GM21723 (cell line): ENCODE measurements around the gene PTPRG.

Experiments used
- ATAC-seq: cut with Tn5 transposase; IDR thresholded peaks from one replicate; pipeline ENCODE4 v1.9.1; 2021; ENCODE audit warnings: mild to moderate bottlenecking, moderate library complexity; ENCODE audit not compliant: unreplicated experiment

The PTPRG gene

DNA sequence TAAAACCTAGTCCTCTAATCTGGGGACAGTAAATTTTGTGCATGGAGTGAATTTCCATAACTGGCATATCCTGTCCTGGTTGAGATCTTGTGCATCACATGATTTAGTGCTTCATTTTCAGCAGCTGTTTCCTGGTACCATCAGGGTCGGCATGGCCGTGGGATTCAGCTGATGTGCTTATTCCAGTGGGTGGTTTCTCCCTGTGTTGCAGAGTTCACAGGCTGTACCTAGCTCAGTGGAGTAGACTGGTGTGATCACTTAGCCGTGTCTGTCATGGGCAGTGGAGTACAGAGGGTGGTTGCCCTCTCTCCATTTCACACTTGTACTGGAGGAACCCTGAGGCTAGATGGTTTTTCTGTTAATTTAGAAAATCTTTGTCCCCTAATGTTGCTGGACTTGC, 228.5 kb downstream of the PTPRG start:
- no peak for ATAC-seq

DNA sequence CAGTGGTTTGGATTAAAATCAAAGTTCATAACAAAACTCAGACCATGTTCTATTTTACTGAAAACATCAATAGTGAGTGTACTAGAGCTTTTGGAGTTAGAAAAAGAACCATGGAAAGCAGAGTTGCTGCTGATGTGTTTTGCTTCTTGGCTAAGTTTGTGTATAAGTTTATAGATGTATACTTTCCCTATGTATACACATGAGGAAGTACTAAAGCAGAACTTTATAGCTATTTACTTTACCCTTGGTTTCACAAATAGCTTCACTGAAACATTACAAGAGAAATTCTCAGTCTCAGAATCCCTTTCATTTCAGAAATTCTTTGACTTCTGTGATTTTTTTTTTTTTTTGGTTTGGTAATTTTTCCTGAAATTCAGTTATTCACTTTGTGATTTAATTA, 229.0 kb downstream of the PTPRG start:
- no peak for ATAC-seq

DNA sequence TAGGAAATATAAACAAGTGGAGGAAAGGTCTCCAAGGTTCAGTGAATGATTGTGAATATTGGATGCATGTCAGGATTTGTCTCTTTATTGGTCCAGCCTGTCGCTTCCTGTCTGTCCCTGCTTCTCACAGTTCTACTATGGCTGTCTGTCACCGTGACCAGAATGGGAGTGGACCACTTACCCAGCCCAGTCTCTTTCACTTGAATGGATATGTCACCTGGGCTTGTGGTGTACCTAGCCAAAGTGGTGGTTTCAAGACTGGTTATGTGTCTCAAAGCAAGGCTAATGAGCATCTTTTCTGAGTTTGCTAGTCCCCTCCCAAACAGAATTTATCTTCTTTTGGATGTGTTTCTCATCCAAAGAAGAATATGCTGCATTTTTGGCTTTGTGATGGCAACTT, 231.7 kb downstream of the PTPRG start:
- no peak for ATAC-seq

DNA sequence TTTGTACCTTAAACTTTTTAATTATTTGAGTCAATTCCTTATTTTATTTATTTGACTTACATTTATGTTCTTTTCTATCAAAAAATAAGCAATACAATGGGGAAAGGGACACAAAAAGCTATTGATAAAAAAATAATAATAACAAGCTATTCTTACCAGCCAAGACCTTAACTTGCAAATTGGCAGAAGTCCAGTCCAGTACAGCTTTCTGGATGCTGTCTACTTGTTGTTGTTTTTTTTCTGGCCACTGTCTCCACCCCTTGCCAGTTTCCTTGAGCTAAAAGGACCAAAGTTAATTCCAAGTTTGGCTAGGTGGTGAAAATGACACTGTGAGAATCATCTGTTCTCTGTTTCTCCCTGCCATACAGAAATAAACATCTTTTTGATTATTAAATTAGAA, 232.2 kb downstream of the PTPRG start:
- no peak for ATAC-seq

DNA sequence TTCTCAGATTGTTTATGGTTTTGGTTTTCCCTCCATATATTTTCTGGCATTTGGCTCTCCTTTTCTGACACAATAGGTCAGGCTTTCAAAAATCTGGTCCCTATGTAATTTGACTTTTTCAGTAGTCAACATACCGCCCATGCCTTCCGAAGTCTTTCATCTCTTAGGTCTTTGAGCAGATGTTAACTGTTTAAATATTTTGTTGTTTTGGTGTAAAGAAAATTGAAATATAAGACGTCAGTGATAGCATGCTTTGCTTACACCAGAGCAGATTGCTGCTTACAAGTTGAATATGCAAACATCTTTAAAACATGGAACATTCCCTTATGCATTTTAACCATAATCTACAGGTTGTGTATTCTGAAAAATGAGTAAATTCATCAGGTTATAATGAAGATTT, 233.0 kb downstream of the PTPRG start:
- ATAC-seq, result no peak

DNA sequence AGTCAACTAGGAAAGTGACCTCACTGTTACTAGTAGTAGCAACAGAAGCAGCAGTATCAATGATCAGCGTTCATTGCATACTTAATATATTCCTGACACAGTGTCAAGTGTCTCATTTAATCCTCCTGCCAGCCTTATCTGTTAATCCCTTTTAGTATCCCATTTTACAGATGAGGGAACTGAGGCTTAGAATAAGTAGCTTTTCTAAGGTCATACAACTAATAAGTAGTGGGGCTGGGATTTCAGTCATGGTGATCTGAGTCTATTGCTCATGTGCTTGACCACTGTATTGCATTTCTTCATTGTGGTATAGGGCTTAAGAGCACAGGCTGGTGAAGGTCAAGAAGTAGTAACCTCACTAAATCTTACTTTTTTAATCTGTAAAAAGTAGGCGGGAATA, 233.6 kb downstream of the PTPRG start:
- ATAC-seq, result no peak

DNA sequence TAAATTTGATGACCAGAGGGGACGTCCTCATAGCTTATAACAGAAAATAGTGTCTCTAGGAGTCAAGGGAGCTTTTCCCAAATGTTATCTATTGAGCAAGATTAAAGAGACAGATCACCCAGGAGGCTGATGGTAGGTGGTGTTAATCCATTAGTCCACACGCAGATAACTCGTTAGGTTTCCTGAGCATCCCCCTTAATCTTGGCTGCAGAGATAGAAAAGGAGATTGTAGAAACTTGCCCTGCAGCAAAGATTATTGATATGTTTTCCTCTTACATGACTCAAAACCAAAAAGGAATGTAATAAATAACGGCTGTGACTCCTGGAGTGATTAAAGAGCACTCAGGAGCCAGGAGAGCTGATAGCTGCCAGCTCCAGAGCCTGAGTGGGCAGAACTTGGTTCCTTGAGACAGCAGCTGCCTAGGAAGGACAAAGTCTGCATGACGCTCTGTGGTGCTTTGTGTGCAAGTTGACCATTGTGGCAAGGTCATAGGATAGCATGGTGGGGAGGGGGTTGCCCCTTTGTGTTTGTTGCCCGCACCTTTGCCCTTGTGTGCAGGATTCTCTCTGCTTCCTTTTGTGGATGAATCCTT, 234.8 kb downstream of the PTPRG start:
- ATAC-seq, result no peak

DNA sequence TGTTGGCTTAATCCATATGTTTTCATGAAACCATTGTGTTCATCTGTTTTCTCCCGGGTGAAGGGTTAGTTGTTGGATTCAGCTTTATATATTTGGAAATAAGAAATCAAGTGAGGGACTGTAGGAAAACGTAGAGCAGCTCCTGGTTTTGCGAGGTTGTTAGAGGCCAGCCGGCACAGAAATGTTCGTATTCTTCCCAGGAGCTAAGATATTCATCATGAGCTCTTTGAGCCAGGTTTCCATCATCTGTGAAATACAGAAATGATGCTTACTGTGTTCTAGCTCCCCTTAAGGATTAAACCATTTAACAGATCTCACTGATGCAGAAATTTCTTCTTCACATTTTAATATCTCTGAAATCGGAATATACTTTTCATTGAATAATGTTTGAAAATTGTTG, 235.5 kb downstream of the PTPRG start:
- no peak for ATAC-seq

DNA sequence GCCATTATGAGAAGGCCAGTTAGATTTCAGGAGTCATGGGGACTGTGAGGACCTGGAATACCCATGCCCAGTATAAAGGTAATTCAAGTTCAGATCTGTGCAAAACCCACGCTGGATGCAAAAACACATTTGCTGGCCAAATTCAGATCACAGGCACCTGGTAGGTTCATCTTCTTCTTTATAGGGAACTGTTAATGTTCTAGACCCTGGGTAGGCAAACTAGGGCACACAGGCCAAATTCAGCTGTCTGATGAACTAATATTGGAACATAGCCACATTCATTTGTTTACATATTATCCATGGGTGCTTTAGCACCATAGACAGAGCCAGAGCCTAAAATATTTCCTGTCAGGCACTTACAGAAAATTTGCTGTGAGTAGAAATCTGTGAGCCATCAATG, 241.4 kb downstream of the PTPRG start:
- no peak for ATAC-seq

DNA sequence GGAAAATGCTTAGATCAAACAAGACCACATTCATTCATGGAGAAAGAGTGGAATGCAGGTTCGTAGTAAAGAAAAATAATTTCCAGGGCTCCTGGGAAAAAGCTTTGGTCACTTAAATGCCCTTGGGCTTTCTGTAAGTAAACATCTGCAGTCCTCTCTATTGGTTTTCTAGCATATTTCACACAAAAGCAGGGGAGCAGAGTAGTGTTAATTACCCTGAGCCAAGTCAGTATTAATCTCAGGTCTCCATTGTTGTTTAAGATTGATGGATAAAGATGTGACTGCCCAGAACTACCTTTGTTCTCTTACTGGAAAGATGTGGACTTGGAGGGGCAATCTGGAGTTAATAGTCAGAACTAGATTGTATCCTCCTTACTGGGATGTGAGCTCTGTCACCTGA, 242.6 kb downstream of the PTPRG start:
- ATAC-seq, result no peak

DNA sequence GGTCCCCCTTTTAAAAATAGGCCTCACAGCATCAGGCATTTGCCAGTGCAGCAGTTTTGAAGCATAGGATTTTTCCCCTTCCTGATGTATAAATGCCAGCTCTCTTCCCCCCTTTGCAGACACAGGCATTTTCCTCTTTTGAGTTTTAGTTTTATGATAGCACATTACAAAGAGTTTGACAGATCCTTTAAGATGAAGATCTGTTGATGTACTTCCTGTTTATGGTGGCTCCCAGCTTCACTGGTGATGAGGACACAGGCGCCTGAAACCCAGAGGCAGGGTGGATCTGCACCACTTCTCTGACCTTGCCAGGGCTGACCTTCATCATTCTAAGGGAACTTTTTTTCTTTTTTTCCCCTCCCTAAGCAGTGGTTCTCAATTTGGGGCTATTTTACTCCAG, 243.4 kb downstream of the PTPRG start:
- ATAC-seq, result no peak

DNA sequence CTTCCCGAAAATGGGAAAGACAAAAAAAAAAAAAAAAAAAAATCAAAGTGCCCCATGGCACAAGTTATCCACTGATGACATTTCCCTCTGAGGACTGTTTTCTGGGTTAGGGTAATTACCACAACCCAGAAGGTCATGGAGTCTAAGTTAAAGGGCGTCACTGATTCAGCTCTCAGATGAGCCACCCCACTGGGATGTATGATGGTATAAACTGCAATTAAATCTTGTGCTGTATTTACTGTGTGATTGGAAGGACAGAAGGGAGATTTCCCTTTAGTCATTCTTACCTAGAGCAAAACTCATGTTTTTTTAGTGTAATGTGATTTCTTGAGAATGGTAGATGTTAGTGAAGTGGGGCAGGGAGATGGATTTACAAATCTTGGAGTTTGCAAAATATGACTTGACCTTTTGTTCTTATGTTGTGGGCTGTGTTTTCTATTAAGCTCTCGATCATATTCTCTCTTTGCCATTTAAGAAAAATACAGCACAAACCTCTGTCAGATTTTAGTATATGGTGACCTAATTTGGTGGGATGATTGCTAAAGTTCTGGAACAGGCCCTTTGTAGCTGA, 244.2 kb downstream of the PTPRG start:
- ATAC-seq, result no peak

DNA sequence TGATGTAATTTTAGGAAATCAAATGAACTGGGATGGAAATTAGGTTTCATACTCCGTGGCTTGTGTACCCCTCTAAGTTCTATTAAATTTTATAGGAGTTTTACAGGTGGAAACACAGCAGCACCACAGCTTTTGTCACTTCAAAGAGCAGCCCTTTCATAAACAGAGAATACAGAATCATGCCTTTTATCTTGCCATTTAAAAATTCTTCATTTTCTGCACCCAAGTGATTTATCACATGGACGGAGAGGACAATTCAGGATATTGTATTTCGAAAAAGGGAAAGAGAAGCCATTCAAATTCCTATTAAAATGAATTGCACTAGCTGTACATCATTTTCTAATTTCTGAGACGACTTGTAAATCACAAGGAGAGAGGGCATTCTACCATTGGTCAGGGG, 245.4 kb downstream of the PTPRG start:
- no peak for ATAC-seq

DNA sequence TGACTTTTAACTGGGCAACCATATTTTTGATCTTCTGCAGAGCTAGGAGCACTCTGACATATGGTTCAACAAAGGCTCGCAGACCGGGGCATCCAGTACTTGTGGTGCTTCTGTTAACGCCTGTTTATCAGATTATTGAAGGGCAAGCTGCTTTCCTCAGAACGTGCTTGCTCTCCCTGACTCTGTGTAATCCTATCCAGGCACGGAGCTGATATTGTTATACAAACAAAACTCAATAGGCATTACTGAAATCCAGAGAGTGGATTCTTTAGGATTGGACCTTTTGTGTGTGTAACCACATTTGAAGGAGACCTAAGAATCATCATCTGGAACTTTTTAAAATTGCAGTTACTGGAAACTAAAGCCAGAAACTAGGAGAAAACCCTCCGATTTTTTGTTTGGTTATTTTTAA, 246.5 kb downstream of the PTPRG start:
- no peak for ATAC-seq

DNA sequence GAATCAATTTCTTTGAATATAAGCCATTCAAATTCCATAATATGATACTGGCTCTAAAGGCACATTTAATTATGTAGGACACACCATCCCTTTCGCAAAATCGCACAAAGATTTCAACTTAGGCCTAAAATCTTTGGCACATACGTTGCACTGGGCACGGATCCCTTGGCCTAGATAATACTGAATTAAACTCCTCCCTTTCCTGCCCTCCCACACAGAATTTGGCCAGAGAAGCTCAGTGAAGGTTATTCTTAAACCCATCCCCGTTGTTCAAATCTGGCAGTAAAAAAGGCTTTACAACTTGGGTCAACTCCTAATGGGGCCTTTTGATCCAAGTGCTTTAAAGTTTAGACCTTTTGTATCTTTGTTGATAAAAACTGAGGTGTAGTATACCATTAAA, 247.2 kb downstream of the PTPRG start:
- ATAC-seq, result no peak

DNA sequence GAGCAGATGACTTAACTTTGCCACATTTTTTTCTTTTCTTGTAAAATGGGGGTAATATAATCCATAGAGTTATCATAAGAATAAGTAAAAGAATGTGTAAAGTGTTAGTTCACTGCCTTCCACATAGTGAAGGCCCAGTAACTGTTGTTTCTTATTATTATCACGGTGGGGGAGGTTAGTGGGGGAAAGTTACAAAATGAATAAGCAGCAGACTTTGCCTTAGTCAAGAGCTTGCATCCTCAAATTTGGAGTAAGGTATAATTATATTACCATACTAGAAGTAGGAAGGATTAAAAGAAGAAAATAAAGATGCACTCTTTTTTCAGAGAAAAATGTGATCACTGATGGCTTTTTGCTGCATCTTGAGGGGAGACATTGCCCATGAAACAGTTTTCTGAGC, 247.6 kb downstream of the PTPRG start:
- no peak for ATAC-seq

DNA sequence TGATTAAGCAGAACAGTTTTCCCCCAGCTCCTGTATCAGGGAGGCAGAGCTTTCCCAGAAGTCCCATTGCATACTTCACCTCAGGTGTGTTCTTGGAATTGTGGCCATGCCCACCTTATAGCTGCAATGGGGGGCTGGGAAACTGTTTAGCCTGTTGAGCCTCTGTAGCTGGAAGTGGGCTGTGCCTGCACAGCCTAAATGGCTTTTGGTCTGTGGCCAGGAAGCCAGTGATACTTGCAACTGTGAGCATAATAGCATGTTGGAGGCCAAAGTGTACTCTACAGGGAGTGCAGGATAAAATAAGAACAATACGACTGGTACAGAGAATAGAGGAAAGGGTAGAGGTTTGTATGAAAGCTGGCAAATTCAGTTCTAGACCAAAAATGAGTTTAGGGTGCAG, 248.5 kb downstream of the PTPRG start:
- ATAC-seq, result no peak

DNA sequence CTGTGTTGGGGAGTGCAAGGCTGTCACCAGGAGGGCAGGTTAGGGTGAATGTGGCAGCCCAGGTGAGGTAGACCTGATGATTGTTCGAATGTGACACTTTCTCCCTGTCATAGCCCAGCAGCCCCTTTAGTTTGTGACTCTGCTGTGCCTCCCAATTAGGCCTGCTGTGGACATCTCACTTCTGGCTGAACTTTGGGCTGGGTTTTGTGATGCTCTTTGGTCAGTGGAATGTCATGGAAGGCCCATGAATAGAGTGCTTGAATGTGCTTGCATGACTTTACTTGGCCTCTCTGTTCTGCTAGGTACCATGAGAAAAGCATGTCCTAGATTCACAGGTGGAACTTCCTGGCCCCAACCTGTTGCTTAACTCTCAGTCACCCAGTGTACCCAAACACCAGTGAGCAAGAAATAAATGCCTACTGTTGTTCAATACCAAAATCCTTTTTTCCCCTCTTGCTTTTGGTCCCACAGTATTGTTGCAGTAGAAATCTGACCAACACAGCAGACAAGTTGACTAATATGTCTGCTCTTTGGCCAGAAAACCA, 249.7 kb downstream of the PTPRG start:
- no peak for ATAC-seq

DNA sequence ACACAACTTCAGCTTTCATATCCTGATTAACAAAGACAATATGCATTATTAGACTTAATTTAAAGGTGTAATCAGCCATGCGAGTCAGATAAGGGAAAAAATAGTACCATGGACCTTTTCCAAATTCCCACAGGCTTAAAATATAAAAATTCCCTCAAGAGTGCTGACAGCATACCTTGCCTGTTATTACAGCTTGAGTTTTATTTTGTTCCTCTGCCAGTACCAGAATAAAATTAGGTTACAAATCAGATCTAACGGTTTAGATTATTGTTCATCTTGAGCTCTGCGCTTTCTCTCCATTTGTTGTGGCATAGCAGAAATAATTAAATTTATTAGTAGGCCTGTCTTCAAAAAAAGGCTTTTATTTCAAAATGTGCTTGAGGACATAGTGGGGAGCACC, 250.3 kb downstream of the PTPRG start:
- no peak for ATAC-seq

DNA sequence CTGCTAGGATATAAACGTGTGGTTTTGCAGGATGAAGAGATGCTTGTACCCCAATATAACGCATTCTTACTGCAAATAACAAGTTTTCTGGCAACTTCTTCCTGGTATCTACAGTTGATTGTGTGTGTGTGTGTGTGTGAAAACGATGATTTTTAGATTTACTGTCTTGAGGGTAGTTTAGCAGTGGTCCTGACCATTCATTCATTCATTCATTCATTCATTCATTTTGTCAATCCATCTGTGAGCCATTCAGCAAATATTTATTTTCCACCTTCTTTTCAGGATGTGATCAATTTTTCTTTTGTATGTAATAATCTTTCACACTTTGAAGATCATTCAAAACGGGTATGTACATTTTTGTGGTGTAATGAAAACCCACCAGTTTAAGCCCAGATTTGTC, 250.7 kb downstream of the PTPRG start:
- ATAC-seq, result no peak

DNA sequence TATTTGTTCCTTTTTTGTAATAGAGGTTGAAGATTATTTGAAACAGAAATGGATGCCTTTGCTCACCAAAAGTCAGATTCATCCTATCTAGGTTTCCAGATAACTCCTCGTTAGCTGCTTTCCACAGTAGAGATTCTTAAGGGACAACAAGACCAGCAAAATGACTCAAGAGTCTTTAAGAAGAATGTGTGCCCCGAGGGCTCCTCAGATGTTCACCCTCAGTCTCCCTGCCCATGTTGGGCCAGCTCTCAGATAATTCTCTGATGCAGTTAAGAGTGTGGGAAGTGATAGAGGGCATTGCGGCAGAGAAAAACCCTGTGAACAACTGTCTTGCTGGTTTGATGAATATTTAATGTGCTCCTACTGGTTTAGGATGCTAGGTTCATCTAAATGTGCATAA, 251.1 kb downstream of the PTPRG start:
- ATAC-seq, result no peak

DNA sequence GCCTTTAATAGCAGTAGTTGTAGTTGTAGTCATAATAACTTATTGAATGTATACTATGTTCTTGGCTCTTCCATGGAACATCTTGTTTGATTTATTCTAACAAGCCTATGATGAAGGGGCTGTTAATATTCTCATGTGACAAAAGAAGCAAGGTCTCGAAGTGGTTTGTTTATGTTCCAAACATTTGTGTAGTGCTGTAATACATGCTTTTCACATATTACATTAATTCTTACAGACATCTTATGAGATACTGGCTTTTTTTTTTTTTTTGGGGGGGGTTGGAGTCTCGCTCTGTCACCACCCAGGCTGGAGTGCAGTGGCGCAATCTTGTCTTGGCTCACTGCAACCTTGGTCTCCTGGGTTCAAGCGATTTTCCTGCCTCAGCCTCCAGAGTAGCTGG, 252.3 kb downstream of the PTPRG start:
- ATAC-seq, result no peak

DNA sequence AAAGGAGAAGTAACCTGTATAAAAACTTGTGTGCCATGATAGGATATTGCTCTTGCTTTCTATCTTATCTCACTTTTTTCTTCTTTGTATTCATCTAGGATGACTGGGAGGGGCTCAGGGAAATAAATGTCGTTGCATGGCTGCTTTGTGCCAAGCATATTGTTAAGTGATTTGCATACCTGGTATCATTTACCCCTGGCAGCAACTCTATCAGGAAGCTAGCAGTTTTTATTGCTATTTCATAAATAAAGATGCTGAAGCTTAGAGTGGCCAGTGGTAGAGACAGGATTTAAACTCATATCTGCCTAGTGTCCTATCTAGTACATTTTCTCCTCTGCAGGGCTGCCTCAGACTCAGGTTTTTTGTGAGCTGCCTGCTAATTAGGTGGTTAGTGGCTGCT, 253.3 kb downstream of the PTPRG start:
- ATAC-seq, result no peak
